OCI-LY7 (cell line): Measurements from ENCODE around the gene POU2AF3. TPM values are rescaled to one million over a fixed set of nuclear protein-coding genes. Genes with fewer than 3 reads are reported as not detected.
A peak's percentile ranks its signal among the peaks of the same experiment; 100 is the strongest.

Experiments
- BruUV-seq: library from RNA; stranded (reverse); fragments of 400-500 nt; replicated peaks from 2 replicates; lab custom pipeline; 2021; lab: Mats Ljungman, UMichigan
- CTCF ChIA-PET: fragments of 300-600 bp; sonication (Branson Sonifier 250); formaldehyde crosslinking; loops from one replicate; lab custom pipeline; 2022; ENCODE audit warnings: antibody characterized with exemption; ENCODE audit not compliant: unreplicated experiment; lab: Charles Lee
- POLR2A ChIA-PET: fragments of 300-600 bp; sonication (Branson Sonifier 250); formaldehyde crosslinking; loops from one replicate; lab custom pipeline; 2022; ENCODE audit warnings: antibody characterized with exemption; lab: Charles Lee
- DNase-seq: peaks from one replicate; pipeline ENCODE4 v3.0.0-alpha.2; 2015; ENCODE audit warnings: low spot score
- H2AFZ ChIP-seq: fragments of 200-600 bp; sonication (generic), shearing (Covaris generic); 2 replicates; pipeline ENCODE4 v1.6.1; 2014; ENCODE audit warnings: mild to moderate bottlenecking, antibody characterized with exemption, low read length, moderate library complexity
- H3K27ac ChIP-seq: fragments of 200-600 bp; sonication (generic); 2 replicates; pipeline ENCODE4 v1.5.1; 2014; ENCODE audit warnings: mixed run types, low read depth, mild to moderate bottlenecking, moderate library complexity, low read length, inconsistent platforms; ENCODE audit not compliant: poor library complexity, severe bottlenecking
- H3K36me3 ChIP-seq: fragments of 200-600 bp; sonication (generic); 2 replicates; pipeline ENCODE4 v1.6.1; 2014; ENCODE audit warnings: mild to moderate bottlenecking, antibody characterized with exemption, low read length, moderate library complexity, mixed read lengths; ENCODE audit not compliant: insufficient read depth
- H3K4me1 ChIP-seq: fragments of 200-600 bp; sonication (generic); 2 replicates; pipeline ENCODE4 v1.5.1; 2014; ENCODE audit warnings: mild to moderate bottlenecking, low read length; ENCODE audit not compliant: insufficient read depth, poor library complexity, severe bottlenecking
- H3K4me2 ChIP-seq: fragments of 200-600 bp; sonication (generic); 2 replicates; pipeline ENCODE4 v1.6.1; 2014; ENCODE audit warnings: mild to moderate bottlenecking, low read length
- H3K4me3 ChIP-seq: fragments of 200-600 bp; sonication (generic); 2 replicates; pipeline ENCODE4 v1.5.1; 2014; ENCODE audit warnings: mild to moderate bottlenecking, low read depth, low read length; ENCODE audit not compliant: poor library complexity, severe bottlenecking
- H3K79me2 ChIP-seq: fragments of 200-600 bp; sonication (generic); 2 replicates; pipeline ENCODE4 v1.6.1; 2016; ENCODE audit warnings: low read depth, mild to moderate bottlenecking, low read length, moderate library complexity, mixed read lengths; ENCODE audit not compliant: insufficient read depth
- H3K9me2 ChIP-seq: fragments of 200-600 bp; sonication (generic); 2 replicates; pipeline ENCODE4 v1.6.1; 2016; ENCODE audit warnings: mild to moderate bottlenecking, low read length, mixed read lengths; ENCODE audit not compliant: insufficient read depth
- H3K9me3 ChIP-seq: fragments of 200-600 bp; sonication (generic); 2 replicates; pipeline ENCODE4 v1.6.1; 2014; ENCODE audit warnings: mild to moderate bottlenecking, mixed run types, low read length, mixed read lengths
- H4K20me1 ChIP-seq: fragments of 200-600 bp; sonication (generic); 2 replicates; pipeline ENCODE4 v1.6.1; 2014; ENCODE audit warnings: mild to moderate bottlenecking, antibody characterized with exemption, low read length, moderate library complexity, mixed read lengths; ENCODE audit not compliant: insufficient read depth
- EZH2phosphoT487 ChIP-seq: fragments of 200-600 bp; sonication (generic); IDR thresholded peaks from 2 replicates; pipeline ENCODE4 v1.6.1; 2018; ENCODE audit warnings: low read depth, borderline replicate concordance, mild to moderate bottlenecking, mixed run types, antibody characterized with exemption, low read length, moderate library complexity, mixed read lengths
- intact Hi-C: fragments of 100-400 bp; cut with micrococcal nuclease; formaldehyde crosslinking; loops from one replicate; pipeline ENCODE4 v1.10.0; 2022; ENCODE audit not compliant: unreplicated experiment
- total RNA-seq, 2 experiments: library from RNA; depleted of rRNA in 1 of 2; stranded (reverse); fragments of >200 nt in 1 of 2; shearing (Covaris generic) in 1 of 2; gene quantifications; 2 replicates each; pipeline ENCODE4 v1.2.3, GENCODE V29; 2014 to 2022
- TF ChIP-seq, protein P1 (sequence below): fragments of 200-600 bp; sonication (generic); conservative IDR thresholded peaks from 2 replicates; pipeline ENCODE4 v1.5.1; 2014; ENCODE audit warnings: mild to moderate bottlenecking, antibody characterized with exemption, low read length, moderate library complexity, mixed read lengths

POU2AF3 gene
- total RNA-seq, 2 experiments from 2014 or later, result not detected

DNA sequence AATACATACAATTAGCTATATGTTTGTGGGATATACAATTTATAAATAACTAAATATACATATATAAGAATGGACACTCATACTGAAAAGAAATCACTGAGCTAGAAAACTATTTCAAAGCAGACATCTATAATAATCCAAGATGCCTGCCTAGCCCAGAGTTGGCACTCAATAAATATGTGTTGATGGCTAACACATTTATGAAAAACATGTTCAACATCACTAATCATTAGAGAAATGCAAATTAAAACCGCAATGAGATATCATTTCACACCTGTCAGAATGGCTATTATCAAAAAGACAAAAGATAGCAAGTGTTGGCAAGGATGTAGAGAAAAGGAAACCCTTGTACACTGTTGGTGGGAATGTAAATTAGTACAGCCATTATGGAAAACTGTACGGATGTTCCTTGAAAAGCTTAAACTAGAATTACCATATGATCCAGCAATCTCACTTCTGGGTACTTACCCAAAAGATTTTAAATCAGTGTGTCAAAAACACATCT is 50.9 kb downstream of the POU2AF3 start:
- H3K9me3 ChIP-seq, result no peaks in the 10 kb centered on the region
- no peaks in the 10 kb centered on the region for H3K79me2 ChIP-seq
- H3K4me2 ChIP-seq, result peak overlapping the region; percentile 25
- TF ChIP-seq, protein P1, sequence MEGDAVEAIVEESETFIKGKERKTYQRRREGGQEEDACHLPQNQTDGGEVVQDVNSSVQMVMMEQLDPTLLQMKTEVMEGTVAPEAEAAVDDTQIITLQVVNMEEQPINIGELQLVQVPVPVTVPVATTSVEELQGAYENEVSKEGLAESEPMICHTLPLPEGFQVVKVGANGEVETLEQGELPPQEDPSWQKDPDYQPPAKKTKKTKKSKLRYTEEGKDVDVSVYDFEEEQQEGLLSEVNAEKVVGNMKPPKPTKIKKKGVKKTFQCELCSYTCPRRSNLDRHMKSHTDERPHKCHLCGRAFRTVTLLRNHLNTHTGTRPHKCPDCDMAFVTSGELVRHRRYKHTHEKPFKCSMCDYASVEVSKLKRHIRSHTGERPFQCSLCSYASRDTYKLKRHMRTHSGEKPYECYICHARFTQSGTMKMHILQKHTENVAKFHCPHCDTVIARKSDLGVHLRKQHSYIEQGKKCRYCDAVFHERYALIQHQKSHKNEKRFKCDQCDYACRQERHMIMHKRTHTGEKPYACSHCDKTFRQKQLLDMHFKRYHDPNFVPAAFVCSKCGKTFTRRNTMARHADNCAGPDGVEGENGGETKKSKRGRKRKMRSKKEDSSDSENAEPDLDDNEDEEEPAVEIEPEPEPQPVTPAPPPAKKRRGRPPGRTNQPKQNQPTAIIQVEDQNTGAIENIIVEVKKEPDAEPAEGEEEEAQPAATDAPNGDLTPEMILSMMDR, result no peak
- no peak for TF ChIP-seq EZH2phosphoT487
- CTCF ChIA-PET, result no interaction called here
- H4K20me1 ChIP-seq, result peaks cover 10% of the 10 kb centered on the region; the same call in 1 of the 2 replicates
- H2AFZ ChIP-seq, result no peak overlapping the region
- POLR2A ChIA-PET, result interaction anchor here (0.8 to 1.7 kb wide), 8 partner anchors 13 to 74 kb away, joined by 3 to 5 read pairs (median 4); partner anchors contain the start of gene POU2AF1
- peaks cover 17% of the 10 kb centered on the region for H3K4me1 ChIP-seq
- H3K9me2 ChIP-seq, result no peaks in the 10 kb centered on the region
- H3K36me3 ChIP-seq, result peaks cover 47% of the 10 kb centered on the region
- intact Hi-C loops, result no loop called here
- no peak for DNase-seq
- BruUV-seq, result no TSS peak
- H3K27ac ChIP-seq, result peak overlapping the region; percentile 13
- H3K4me3 ChIP-seq, result no peak overlapping the region

DNA sequence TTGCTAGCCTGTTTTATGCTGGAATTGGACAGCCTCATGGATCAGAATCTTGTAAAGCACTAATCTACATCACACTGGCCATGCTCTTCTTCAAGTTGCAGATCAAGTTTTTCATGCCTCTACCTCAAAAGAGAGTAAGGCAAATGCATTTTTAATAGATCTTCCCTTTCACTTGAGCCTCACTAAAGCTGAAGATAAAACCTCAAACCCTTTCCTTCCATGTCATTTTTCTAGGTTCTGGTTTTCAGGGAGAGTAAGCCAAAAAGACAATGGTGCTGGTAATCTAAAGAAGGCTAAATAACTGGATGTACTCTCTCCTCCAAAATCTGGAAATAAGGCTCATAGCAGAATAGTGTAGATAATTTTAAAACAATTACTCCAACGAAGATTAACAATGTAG is 52.5 kb downstream of the POU2AF3 start:
- Histone ChIP-seq H3K4me3 (no peak overlapping the region), H3K9me3 (no peaks in the 10 kb centered on the region), H2AFZ (no peak overlapping the region), H4K20me1 (peaks cover 10% of the 10 kb centered on the region; the same call in 1 of the 2 replicates), H3K36me3 (peaks cover 63% of the 10 kb centered on the region), H3K4me2 (no peak overlapping the region), H3K79me2 (no peaks in the 10 kb centered on the region), H3K4me1 (peaks cover 17% of the 10 kb centered on the region), H3K27ac (no peak overlapping the region), H3K9me2 (no peaks in the 10 kb centered on the region)
- POLR2A ChIA-PET, result interaction anchor here (0.5 to 1.7 kb wide), 4 partner anchors 14 to 859 kb away, joined by 3 to 5 read pairs (median 4); partner anchors contain the start of gene POU2AF1
- no TSS peak for BruUV-seq
- intact Hi-C loops, result no loop called here
- DNase-seq, result no peak
- TF ChIP-seq, protein P1, result no peak
- no peak for TF ChIP-seq EZH2phosphoT487
- CTCF ChIA-PET, result no interaction called here

DNA sequence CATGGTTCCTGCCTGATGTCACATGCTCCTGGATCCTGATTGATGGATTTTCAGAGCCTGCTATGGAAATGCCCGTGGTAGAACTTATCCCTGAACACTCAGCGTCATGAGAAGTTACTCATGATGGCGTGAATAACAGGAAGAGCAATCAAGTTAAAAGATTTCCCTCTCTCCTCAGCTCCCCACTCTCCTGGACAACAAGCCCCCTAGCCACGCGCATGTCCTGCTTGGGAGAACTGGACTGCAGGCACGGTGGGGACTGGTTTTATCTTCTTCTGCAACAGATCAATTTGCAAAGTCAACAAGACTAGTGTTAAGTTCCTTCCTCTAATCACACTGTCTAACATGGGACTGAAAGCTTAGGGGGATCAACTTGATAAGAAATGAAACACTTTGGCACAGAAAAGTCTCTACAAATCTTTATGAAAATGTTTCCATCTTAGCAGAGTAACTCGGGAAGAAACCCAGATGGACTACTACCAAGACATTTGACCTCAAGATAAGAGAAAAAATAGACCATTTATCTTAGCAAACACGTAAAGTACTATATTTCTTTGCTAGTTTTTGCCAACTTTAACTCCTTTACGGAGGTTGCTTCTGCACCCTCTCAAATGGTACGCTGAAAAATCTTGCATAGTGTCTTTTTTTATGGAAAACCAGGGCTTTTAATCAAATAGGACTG is 53.2 kb downstream of the POU2AF3 start:
- intact Hi-C loops, result no loop called here

More for the DNA sequence above, 53.2 kb downstream of the POU2AF3 start:
- Histone ChIP-seq H2AFZ (no peak overlapping the region), H3K27ac (no peak overlapping the region), H3K36me3 (peaks cover 70% of the 10 kb centered on the region), H3K4me3 (no peak overlapping the region), H3K4me1 (peaks cover 17% of the 10 kb centered on the region), H3K4me2 (no peak overlapping the region), H4K20me1 (peaks cover 10% of the 10 kb centered on the region; the same call in 1 of the 2 replicates), H3K9me3 (no peaks in the 10 kb centered on the region), H3K9me2 (no peaks in the 10 kb centered on the region), H3K79me2 (no peaks in the 10 kb centered on the region)
- no TSS peak for BruUV-seq
- POLR2A ChIA-PET, result interaction anchor here (0.5 to 0.8 kb wide), 2 partner anchors 14 to 27 kb away, joined by 3 read pairs; partner anchors contain the start of gene POU2AF1
- TF ChIP-seq EZH2phosphoT487, result no peak
- TF ChIP-seq, protein P1, result no peak
- CTCF ChIA-PET, result no interaction called here
- DNase-seq, result no peak
